ENCODE data around the gene CHST8.

GRCh38 chr19:33618884-33619283 lies 2.9 kb upstream of the CHST8 start:
- TF ChIP-seq, protein P1, sequence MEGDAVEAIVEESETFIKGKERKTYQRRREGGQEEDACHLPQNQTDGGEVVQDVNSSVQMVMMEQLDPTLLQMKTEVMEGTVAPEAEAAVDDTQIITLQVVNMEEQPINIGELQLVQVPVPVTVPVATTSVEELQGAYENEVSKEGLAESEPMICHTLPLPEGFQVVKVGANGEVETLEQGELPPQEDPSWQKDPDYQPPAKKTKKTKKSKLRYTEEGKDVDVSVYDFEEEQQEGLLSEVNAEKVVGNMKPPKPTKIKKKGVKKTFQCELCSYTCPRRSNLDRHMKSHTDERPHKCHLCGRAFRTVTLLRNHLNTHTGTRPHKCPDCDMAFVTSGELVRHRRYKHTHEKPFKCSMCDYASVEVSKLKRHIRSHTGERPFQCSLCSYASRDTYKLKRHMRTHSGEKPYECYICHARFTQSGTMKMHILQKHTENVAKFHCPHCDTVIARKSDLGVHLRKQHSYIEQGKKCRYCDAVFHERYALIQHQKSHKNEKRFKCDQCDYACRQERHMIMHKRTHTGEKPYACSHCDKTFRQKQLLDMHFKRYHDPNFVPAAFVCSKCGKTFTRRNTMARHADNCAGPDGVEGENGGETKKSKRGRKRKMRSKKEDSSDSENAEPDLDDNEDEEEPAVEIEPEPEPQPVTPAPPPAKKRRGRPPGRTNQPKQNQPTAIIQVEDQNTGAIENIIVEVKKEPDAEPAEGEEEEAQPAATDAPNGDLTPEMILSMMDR (conservative IDR thresholded peaks at IDR 0.05): no peak
- no peak for TF ChIP-seq EZH2 (IDR thresholded peaks at IDR 0.05; ENCODE audit: low read depth)
